HepG2 (cell line): ENCODE measurements around the gene SLC29A1. TPM values are rescaled to one million over a fixed set of nuclear protein-coding genes. Genes with fewer than 3 reads are reported as not detected.

Source experiments
- CBX2 ChIP-seq, 2 experiments: fragments of 200-600 bp in 1 of 2; sonication (generic); formaldehyde crosslinking in 1 of 2; IDR thresholded peaks; 2 replicates each; pipeline versions ENCODE4 v1.7.0 to v1.8.1; 2018 to 2022; ENCODE audit warnings: low read depth in 2 of 2, low read length in 1 of 2, mild to moderate bottlenecking in 1 of 2, missing genetic modification reagents in 1 of 2
- CEBPG ChIP-seq: IDR thresholded peaks from 2 replicates; pipeline ENCODE4 v1.6.1; 2016
- CHCHD3 ChIP-seq: sonication (generic); formaldehyde crosslinking; IDR thresholded peaks from 2 replicates; pipeline ENCODE4 v1.8.0; 2022; ENCODE audit warnings: mild to moderate bottlenecking, missing genetic modification reagents, moderate library complexity
- CTCF ChIP-seq: sonication (generic); formaldehyde crosslinking; IDR thresholded peaks from 2 replicates; pipeline ENCODE4 v1.5.0; 2020; ENCODE audit warnings: mild to moderate bottlenecking, missing genetic modification reagents, moderate library complexity
- FOXA3 ChIP-seq: IDR thresholded peaks from 2 replicates; pipeline ENCODE4 v1.6.1; 2016; ENCODE audit warnings: missing genetic modification reagents, missing compliant biosample characterization
- FOXO1 ChIP-seq: sonication (generic); formaldehyde crosslinking; IDR thresholded peaks from 2 replicates; pipeline ENCODE4 v1.4.0; 2020; ENCODE audit warnings: missing genetic modification reagents
- HMG20A ChIP-seq: IDR thresholded peaks from 2 replicates; pipeline ENCODE4 v1.6.1; 2016; ENCODE audit warnings: borderline replicate concordance
- HNRNPK ChIP-seq: fragments of 200-400 bp; formaldehyde crosslinking; IDR thresholded peaks from 2 replicates; pipeline ENCODE4 v1.6.1; 2018; ENCODE audit warnings: low read length, low read depth, moderate library complexity, mild to moderate bottlenecking; ENCODE audit not compliant: poor library complexity, severe bottlenecking
- HNRNPUL1 ChIP-seq: fragments of 200-400 bp; formaldehyde crosslinking; IDR thresholded peaks from 2 replicates; pipeline ENCODE4 v1.6.1; 2017; ENCODE audit warnings: low read depth, mild to moderate bottlenecking, low read length, moderate library complexity
- IRF9 ChIP-seq: sonication (generic); formaldehyde crosslinking; IDR thresholded peaks from 2 replicates; pipeline ENCODE4 v1.8.0; 2022; ENCODE audit warnings: missing genetic modification reagents, mild to moderate bottlenecking, borderline replicate concordance
- JUND ChIP-seq: sonication (generic); formaldehyde crosslinking; IDR thresholded peaks from 2 replicates; pipeline ENCODE4 v1.8.0; 2022; ENCODE audit warnings: mild to moderate bottlenecking, missing genetic modification reagents
- KAT8 ChIP-seq: IDR thresholded peaks from 2 replicates; pipeline ENCODE4 v1.6.1; 2016; ENCODE audit warnings: missing genetic modification reagents, missing compliant biosample characterization
- MXD1 ChIP-seq: sonication (generic); formaldehyde crosslinking; IDR thresholded peaks from 2 replicates; pipeline ENCODE4 v1.4.0; 2020; ENCODE audit warnings: mild to moderate bottlenecking, missing genetic modification reagents
- NFYC ChIP-seq: IDR thresholded peaks from 2 replicates; pipeline ENCODE4 v1.6.1; 2016; ENCODE audit warnings: missing genetic modification reagents, missing compliant biosample characterization
- PRMT3 ChIP-seq: sonication (generic); formaldehyde crosslinking; IDR thresholded peaks from 2 replicates; pipeline ENCODE4 v1.8.1; 2022; ENCODE audit warnings: low read depth, mild to moderate bottlenecking, moderate library complexity, missing genetic modification reagents, borderline replicate concordance
- RORA ChIP-seq: sonication (generic); formaldehyde crosslinking; IDR thresholded peaks from 2 replicates; pipeline ENCODE4 v1.5.0; 2020; ENCODE audit warnings: mild to moderate bottlenecking, missing genetic modification reagents, moderate library complexity
- SIX1 ChIP-seq: sonication (generic); formaldehyde crosslinking; IDR thresholded peaks from 2 replicates; pipeline ENCODE4 v1.4.0; 2020; ENCODE audit warnings: missing genetic modification reagents, borderline replicate concordance
- ZBTB43 ChIP-seq: sonication (generic); formaldehyde crosslinking; conservative IDR thresholded peaks from 2 replicates; pipeline ENCODE4 v1.4.0; 2020; ENCODE audit warnings: missing genetic modification reagents
- ZKSCAN8 ChIP-seq: IDR thresholded peaks from 2 replicates; pipeline ENCODE4 v1.6.1; 2016; ENCODE audit warnings: borderline replicate concordance, missing genetic modification reagents, missing compliant biosample characterization
- ZNF205 ChIP-seq: IDR thresholded peaks from 2 replicates; pipeline ENCODE4 v1.6.1; 2018; ENCODE audit warnings: missing biosample characterization, missing genetic modification reagents
- ZNF274 ChIP-seq: sonication (generic); formaldehyde crosslinking; IDR thresholded peaks from 2 replicates; pipeline ENCODE4 v1.5.1; 2020; ENCODE audit warnings: mild to moderate bottlenecking, missing genetic modification reagents
- ZNF350 ChIP-seq: sonication (generic); formaldehyde crosslinking; IDR thresholded peaks from 2 replicates; pipeline ENCODE4 v1.4.0; 2020; ENCODE audit warnings: mild to moderate bottlenecking, low read depth, missing genetic modification reagents, borderline replicate concordance
- ZNF414 ChIP-seq: sonication (generic); formaldehyde crosslinking; IDR thresholded peaks from 2 replicates; pipeline ENCODE4 v1.5.0; 2020; ENCODE audit warnings: missing genetic modification reagents
- ZNF550 ChIP-seq: sonication (generic); formaldehyde crosslinking; IDR thresholded peaks from 2 replicates; pipeline ENCODE4 v1.4.0; 2020; ENCODE audit warnings: mild to moderate bottlenecking, missing genetic modification reagents, borderline replicate concordance
- ZNF557 ChIP-seq: sonication (generic); formaldehyde crosslinking; IDR thresholded peaks from 2 replicates; pipeline ENCODE4 v1.4.0; 2020; ENCODE audit warnings: missing genetic modification reagents
- ZNF792 ChIP-seq: IDR thresholded peaks from 2 replicates; pipeline ENCODE4 v1.6.1; 2016
- polyA plus RNA-seq, 8 experiments: library from polyadenylated mRNA; depleted of rRNA in 3 of 8; stranded (reverse) in 7 of 8; unstranded in 1 of 8; fragments of >200 nt; fragmentation: Illumina TruSeq in 4 of 8; extraction: Trizol in 4 of 8; gene quantifications; 2 replicates each; pipeline versions ENCODE4 v1.2.1 to v1.2.3, GENCODE V29; 2011 to 2016; ENCODE audit warnings: low read depth in 4 of 8, missing spikeins in 1 of 8, mixed read lengths in 1 of 8; ENCODE audit not compliant: insufficient read depth in 1 of 8
- total RNA-seq, 5 experiments: library from RNA; depleted of rRNA; stranded (reverse); fragments of >200 nt; fragmentation: Illumina TruSeq; extraction: Trizol; gene quantifications; 2 replicates each; pipeline ENCODE4 v1.2.3, GENCODE V29; 2016; ENCODE audit warnings: low read depth in 1 of 5

The SLC29A1 gene
- total and polyA plus RNA-seq, 2 of the 13 experiments (the other 11 are each of a cell fraction or from before 2014, with no cell fraction given) = 43.2 to 106 TPM

GRCh38 chr6:44237813-44238433 is 14.5 kb downstream of the SLC29A1 start (continued):
- TF ChIP-seq ZNF350 (CRISPR knock-in tag) = peak; percentile 91
- peak; percentile 95 for TF ChIP-seq JUND
- TF ChIP-seq ZNF414 (CRISPR knock-in tag) = 0 out of 2 replicates have a peak, but pooled peaks have one; percentile 30
- TF ChIP-seq CBX2 (IDR thresholded peaks at IDR 0.05; ENCODE audit: low read depth, low read length) = no peak
- no peak for TF ChIP-seq CBX2 (CRISPR knock-in tag; IDR thresholded peaks at IDR 0.05; ENCODE audit: low read depth)
- 0 out of 2 replicates have a peak, but pooled peaks have one; percentile 35 for TF ChIP-seq CHCHD3 (CRISPR knock-in tag)
- peak; percentile 95; the same call in 1 of the 2 replicates for TF ChIP-seq ZNF550 (CRISPR knock-in tag)
- peak; percentile 55 for TF ChIP-seq CEBPG
- TF ChIP-seq RORA (CRISPR knock-in tag) = no peak
- peak; percentile 64 for TF ChIP-seq KAT8 (CRISPR knock-in tag)
- peak; percentile 53; the same call in 1 of the 2 replicates for TF ChIP-seq ZNF792 (CRISPR knock-in tag)
- peak; percentile 74 for TF ChIP-seq ZNF205 (CRISPR knock-in tag)
- TF ChIP-seq SIX1 (CRISPR knock-in tag) = peak; percentile 52
- TF ChIP-seq PRMT3 (CRISPR knock-in tag) = no peak
- TF ChIP-seq ZNF274 (CRISPR knock-in tag) = peak; percentile 78; the same call in 1 of the 2 replicates
- peak; percentile 71 for TF ChIP-seq HNRNPK
- TF ChIP-seq MXD1 = peak; percentile 1; the same call in 1 of the 2 replicates
- peak; percentile 95 for TF ChIP-seq CTCF (CRISPR knock-in tag)
- 0 out of 2 replicates have a peak, but pooled peaks have one; percentile 45 for TF ChIP-seq ZKSCAN8
- TF ChIP-seq NFYC (CRISPR knock-in tag) = no peak
- TF ChIP-seq HNRNPUL1 = no peak
- peak; percentile 59; the same call in 1 of the 2 replicates for TF ChIP-seq ZBTB43 (CRISPR knock-in tag)
- peak; percentile 82; the same call in 1 of the 2 replicates for TF ChIP-seq IRF9 (CRISPR knock-in tag)
- no peak for TF ChIP-seq ZNF557 (CRISPR knock-in tag)
- TF ChIP-seq FOXO1 = peak; percentile 50; the same call in 1 of the 2 replicates
- TF ChIP-seq FOXA3 = peak; percentile 4
- no peak for TF ChIP-seq HMG20A (CRISPR knock-in tag)
